GM18498 (cell line): ENCODE results near the gene EXOC1L.

Source experiments
- ATAC-seq: cut with Tn5 transposase; IDR thresholded peaks from one replicate; pipeline ENCODE4 v1.9.1; 2021; ENCODE audit warnings: mild to moderate bottlenecking, moderate library complexity; ENCODE audit not compliant: unreplicated experiment

The EXOC1L gene

GRCh38 chr4:55819634-55820033 lies at the start of gene EXOC1L:
TSS of gene EXOC1L (plus strand) at chr4:55819790. CDS start at chr4:55820027, 237 bp downstream.
- ATAC-seq = no peak

- ATAC-seq = no peak
Observed at GRCh38 chr4:55770662-55771061, 48.9 kb upstream of the EXOC1L start.

GRCh38 chr4:55781341-55781740 lies 38.2 kb upstream of the EXOC1L start:
- no peak for ATAC-seq

- no peak for ATAC-seq
Observed at GRCh38 chr4:55781812-55782211, 37.8 kb upstream of the EXOC1L start.

- no peak for ATAC-seq
Observed at GRCh38 chr4:55783584-55783983, 36.0 kb upstream of the EXOC1L start.

GRCh38 chr4:55784747-55785146 lies 34.8 kb upstream of the EXOC1L start:
- no peak for ATAC-seq

- ATAC-seq = no peak
Observed at GRCh38 chr4:55791666-55792065, 27.9 kb upstream of the EXOC1L start.

- no peak for ATAC-seq
Observed at GRCh38 chr4:55793479-55793878, 26.1 kb upstream of the EXOC1L start.

GRCh38 chr4:55794053-55794452 lies 25.5 kb upstream of the EXOC1L start:
- no peak for ATAC-seq

- ATAC-seq = no peak
Observed at GRCh38 chr4:55795341-55795740, 24.2 kb upstream of the EXOC1L start.

- ATAC-seq = no peak
Observed at GRCh38 chr4:55801498-55801897, 18.1 kb upstream of the EXOC1L start.

- ATAC-seq = no peak
Observed at GRCh38 chr4:55807556-55807955, 12.0 kb upstream of the EXOC1L start.

GRCh38 chr4:55808186-55808585 lies 11.4 kb upstream of the EXOC1L start:
- ATAC-seq = no peak

- no peak for ATAC-seq
Observed at GRCh38 chr4:55808632-55809031, 11.0 kb upstream of the EXOC1L start.

GRCh38 chr4:55817691-55818090 lies 1.9 kb upstream of the EXOC1L start:
- ATAC-seq = no peak

GRCh38 chr4:55820279-55820678 lies 689 bp downstream of the EXOC1L start:
- no peak for ATAC-seq

- ATAC-seq = no peak
Observed at GRCh38 chr4:55822329-55822728, 2.7 kb downstream of the EXOC1L start.

- no peak for ATAC-seq
Observed at GRCh38 chr4:55824865-55825264, 5.3 kb downstream of the EXOC1L start.

GRCh38 chr4:55826986-55827385 lies 7.4 kb downstream of the EXOC1L start:
- no peak for ATAC-seq

GRCh38 chr4:55827582-55827981 lies 8.0 kb downstream of the EXOC1L start:
- ATAC-seq = no peak

GRCh38 chr4:55830048-55830447 lies 10.5 kb downstream of the EXOC1L start:
- ATAC-seq = no peak

- no peak for ATAC-seq
Observed at GRCh38 chr4:55830716-55831115, 11.1 kb downstream of the EXOC1L start.

GRCh38 chr4:55834086-55834795 lies 14.7 kb downstream of the EXOC1L start:
- ATAC-seq = no peak
